GM19023 (cell line): ENCODE measurements around the gene PLCD4.

Experiments used
- ATAC-seq: cut with Tn5 transposase; IDR thresholded peaks from one replicate; pipeline ENCODE4 v1.9.1; 2021; ENCODE audit warnings: mild to moderate bottlenecking, moderate library complexity; ENCODE audit not compliant: unreplicated experiment

PLCD4 gene

GRCh38 chr2:218662377-218662776 is 54.7 kb downstream of the PLCD4 start:
- ATAC-seq: no peak

- no peak for ATAC-seq
Observed at GRCh38 chr2:218662827-218663226, 55.1 kb downstream of the PLCD4 start.

GRCh38 chr2:218663901-218664300 is 56.2 kb downstream of the PLCD4 start:
- no peak for ATAC-seq

- no peak for ATAC-seq
Observed at GRCh38 chr2:218664653-218665052, 57.0 kb downstream of the PLCD4 start.

- ATAC-seq: no peak
Observed at GRCh38 chr2:218671097-218671653, 63.5 kb downstream of the PLCD4 start.

GRCh38 chr2:218671654-218672566 is 64.2 kb downstream of the PLCD4 start, which contains the start of the genes RNF25 and STK36:
RNF25 (minus strand) TSS chr2:218672002; CDS start chr2:218671970, 32 bp downstream.
STK36 (plus strand) TSS chr2:218672086; CDS start chr2:218672830, 744 bp downstream.
- ATAC-seq: peak; percentile 97

GRCh38 chr2:218679119-218679518 is 71.4 kb downstream of the PLCD4 start:
- ATAC-seq: no peak

GRCh38 chr2:218680061-218680460 is 72.4 kb downstream of the PLCD4 start:
- ATAC-seq: no peak
